Endothelial cell of umbilical vein (primary cell): ENCODE measurements around the gene KIAA1614. TPM values are rescaled to one million over a fixed set of nuclear protein-coding genes. Genes with fewer than 3 reads are reported as not detected.

ENCODE experiments used
- BruUV-seq: library from RNA; stranded (reverse); fragments of 400-500 nt; replicated peaks from 2 replicates; lab custom pipeline; 2021; lab: Mats Ljungman, UMichigan
- CTCF ChIA-PET: fragments of 300-600, 350-600 bp; sonication (Branson Sonifier 250); formaldehyde crosslinking; loops from one replicate; lab custom pipeline; 2021; ENCODE audit warnings: antibody characterized with exemption, inconsistent platforms; lab: Charles Lee
- POLR2A ChIA-PET: fragments of 300-600, 350-600 bp; sonication (Branson Sonifier 250); formaldehyde crosslinking; loops from one replicate; lab custom pipeline; 2021; ENCODE audit warnings: antibody characterized with exemption, inconsistent platforms; lab: Charles Lee
- DNase-seq: peaks from one replicate; pipeline ENCODE4 v3.0.0-alpha.2; 2011; ENCODE audit warnings: low read depth, low spot score
- FAIRE-seq: peaks from 2 replicates; lab custom pipeline; 2011; peaks lifted over from hg19 to GRCh38; lab: Jason Lieb, UNC
- H2AFZ ChIP-seq: 2 replicates; pipeline ENCODE4 v1.6.0; 2012; ENCODE audit warnings: low read depth, low read length, control low read depth, inconsistent platforms
- H3K27ac ChIP-seq: 2 replicates; pipeline ENCODE4 v1.5.1; 2011; ENCODE audit warnings: low read depth, mild to moderate bottlenecking, control low read depth, low read length, moderate library complexity; ENCODE audit not compliant: insufficient read depth
- H3K27me3 ChIP-seq, 2 experiments: 2 replicates each; pipeline versions ENCODE4 v1.6.0 to v1.6.1; 2011; ENCODE audit warnings: low read length in 2 of 2, mixed read lengths in 1 of 2; ENCODE audit not compliant: control insufficient read depth in 2 of 2, insufficient read depth in 2 of 2
- H3K36me3 ChIP-seq, 2 experiments: 2 replicates in 1 of 2; 3 replicates in 1 of 2; pipeline ENCODE4 v1.5.1; 2011; ENCODE audit warnings: low read length in 2 of 2, mild to moderate bottlenecking in 1 of 2, moderate library complexity in 1 of 2; ENCODE audit not compliant: control insufficient read depth in 2 of 2, insufficient read depth in 2 of 2; ENCODE audit errors: extremely low read depth in 1 of 2
- H3K4me1 ChIP-seq: 3 replicates; pipeline ENCODE4 v1.5.1; 2011; ENCODE audit warnings: mild to moderate bottlenecking, low read length; ENCODE audit not compliant: control insufficient read depth, insufficient read depth; ENCODE audit errors: extremely low read depth
- H3K4me2 ChIP-seq: 2 replicates; pipeline ENCODE4 v1.6.1; 2011; ENCODE audit warnings: low read length, control low read depth, mixed read lengths; ENCODE audit not compliant: insufficient read depth
- H3K4me3 ChIP-seq, 3 experiments: fragments of 200-600 bp in 1 of 3; sonication (generic), shearing (Covaris generic) in 1 of 3; replicated peaks in 1 of 3; 2 replicates each; pipeline ENCODE4 v1.5.1; 2011 to 2016; ENCODE audit warnings: control low read depth in 3 of 3, low read length in 3 of 3, mild to moderate bottlenecking in 2 of 3, inconsistent platforms in 1 of 3, low read depth in 1 of 3, moderate library complexity in 1 of 3; ENCODE audit not compliant: insufficient read depth in 1 of 3
- H3K79me2 ChIP-seq: 2 replicates; pipeline ENCODE4 v1.6.0; 2012; ENCODE audit warnings: low read length, inconsistent platforms; ENCODE audit not compliant: control insufficient read depth, insufficient read depth
- H3K9ac ChIP-seq: replicated peaks from 2 replicates; pipeline ENCODE3; 2011; ENCODE audit warnings: low read length, control low read depth; ENCODE audit not compliant: insufficient read depth; ENCODE audit errors: extremely low read depth
- H3K9me1 ChIP-seq: replicated peaks from 3 replicates; pipeline ENCODE4 v1.6.0; 2011; ENCODE audit warnings: mild to moderate bottlenecking, low read length; ENCODE audit not compliant: control insufficient read depth, insufficient read depth; ENCODE audit errors: extremely low read depth
- H3K9me3 ChIP-seq: replicated peaks from 2 replicates; pipeline ENCODE4 v1.5.1; 2012; ENCODE audit warnings: low read length, inconsistent platforms; ENCODE audit not compliant: control insufficient read depth, insufficient read depth
- H4K20me1 ChIP-seq: replicated peaks from 2 replicates; pipeline ENCODE3; 2011; ENCODE audit warnings: mild to moderate bottlenecking, low read length; ENCODE audit not compliant: control insufficient read depth, insufficient read depth; ENCODE audit errors: extremely low read depth
- CTCF ChIP-seq, 2 donors: IDR thresholded peaks; 1 replicate in 1 of 2; 2 replicates in 1 of 2; pipeline ENCODE4 v1.5.1; 2011; ENCODE audit warnings: low read length in 2 of 2, mild to moderate bottlenecking in 2 of 2, moderate library complexity in 2 of 2, control low read depth in 1 of 2, inconsistent platforms in 1 of 2, low read depth in 1 of 2; ENCODE audit not compliant: insufficient read depth in 1 of 2; ENCODE audit errors: extremely low read depth in 1 of 2
- EZH2 ChIP-seq: IDR thresholded peaks from 2 replicates; pipeline ENCODE4 v1.6.1; 2012; ENCODE audit warnings: borderline replicate concordance, low read depth, mild to moderate bottlenecking, moderate library complexity, low read length, inconsistent platforms; ENCODE audit not compliant: severe bottlenecking
- FOS ChIP-seq: IDR thresholded peaks from 2 replicates; pipeline ENCODE4 v1.6.1; 2011; ENCODE audit warnings: mild to moderate bottlenecking, low read length, moderate library complexity, borderline replicate concordance; ENCODE audit not compliant: insufficient read depth
- GATA2 ChIP-seq: IDR thresholded peaks from 2 replicates; pipeline ENCODE4 v1.7.0; 2011; ENCODE audit warnings: low read depth, mild to moderate bottlenecking, moderate library complexity, mixed read lengths, low read length; ENCODE audit not compliant: insufficient read length, insufficient read depth
- JUN ChIP-seq: IDR thresholded peaks from 2 replicates; pipeline ENCODE4 v1.6.1; 2011; ENCODE audit warnings: borderline replicate concordance, low read depth; ENCODE audit not compliant: insufficient read length, insufficient read depth
- MYC ChIP-seq: IDR thresholded peaks from one replicate; pipeline ENCODE4 v1.6.1; 2011; ENCODE audit warnings: mild to moderate bottlenecking, low read depth, low read length
- POLR2A ChIP-seq: IDR thresholded peaks from 2 replicates; pipeline ENCODE4 v1.6.1; 2012; ENCODE audit warnings: low read depth, mild to moderate bottlenecking, control low read depth, low read length
- POLR2AphosphoS5 ChIP-seq: IDR thresholded peaks from 2 replicates; pipeline ENCODE4 v1.6.1; 2012; ENCODE audit warnings: low read depth, mild to moderate bottlenecking, control low read depth, low read length, moderate library complexity; ENCODE audit not compliant: insufficient read depth
- dilution Hi-C: fragments of 300-500 bp; cut with MboI; formaldehyde crosslinking; loops from one replicate; pipeline ENCODE4 v1.15.0; 2019; ENCODE audit warnings: low sequenced_read_pairs; ENCODE audit not compliant: extremely low pct_ligation_motif_present
- intact Hi-C: fragments of 100-400 bp; cut with micrococcal nuclease; formaldehyde crosslinking; loops from one replicate; pipeline ENCODE4 v1.10.0; 2022
- polyA plus RNA-seq, 4 experiments: library from polyadenylated mRNA; depleted of rRNA in 3 of 4; stranded (reverse) in 3 of 4; unstranded in 1 of 4; fragments of >200 nt; gene quantifications; 2 replicates each; pipeline versions ENCODE4 v1.2.1 to v1.2.3, GENCODE V29; 2011 to 2012; ENCODE audit warnings: missing spikeins in 1 of 4
- total RNA-seq: library from RNA; stranded (reverse); gene quantifications from 2 replicates; pipeline ENCODE4 v1.2.3, GENCODE V29; 2021
- TF ChIP-seq, protein P1 (sequence below): IDR thresholded peaks from 2 replicates; pipeline ENCODE4 v1.6.1; 2011; ENCODE audit not compliant: insufficient read depth, insufficient read length

The KIAA1614 gene
- total and polyA plus RNA-seq, 2 donors (not counting 3 experiments of a cell fraction or from before 2014, with no cell fraction given) = 1.0 to 2.0 TPM

DNA sequence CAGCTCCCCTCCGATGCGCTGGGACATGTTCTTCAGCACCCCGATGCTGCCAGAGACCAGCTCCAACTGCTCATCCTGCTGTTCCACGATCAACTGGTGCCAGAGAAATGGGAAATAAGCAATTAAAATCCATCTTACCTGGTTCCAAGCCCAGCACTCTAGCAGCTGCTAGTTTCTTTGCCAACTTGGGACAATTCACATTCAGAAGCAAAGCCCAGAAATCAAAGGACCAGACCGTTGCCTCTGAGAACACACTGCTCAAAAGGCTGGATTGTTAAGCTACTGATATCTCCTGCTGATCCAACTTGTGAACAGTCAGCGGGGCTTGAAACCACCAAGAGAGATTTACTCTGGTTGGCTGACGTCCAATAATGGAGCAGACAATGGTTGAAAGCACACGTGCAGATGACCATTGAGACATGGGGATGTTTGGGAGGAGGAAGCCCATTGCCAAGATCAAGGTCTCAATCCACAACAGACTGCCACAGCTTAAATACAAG lies 75.6 kb downstream of the KIAA1614 start:
- CTCF ChIA-PET = interaction anchor here (1.5 kb wide), 1 partner anchor 106 kb away, joined by 5 read pairs; no protein-coding TSS in a partner anchor

DNA sequence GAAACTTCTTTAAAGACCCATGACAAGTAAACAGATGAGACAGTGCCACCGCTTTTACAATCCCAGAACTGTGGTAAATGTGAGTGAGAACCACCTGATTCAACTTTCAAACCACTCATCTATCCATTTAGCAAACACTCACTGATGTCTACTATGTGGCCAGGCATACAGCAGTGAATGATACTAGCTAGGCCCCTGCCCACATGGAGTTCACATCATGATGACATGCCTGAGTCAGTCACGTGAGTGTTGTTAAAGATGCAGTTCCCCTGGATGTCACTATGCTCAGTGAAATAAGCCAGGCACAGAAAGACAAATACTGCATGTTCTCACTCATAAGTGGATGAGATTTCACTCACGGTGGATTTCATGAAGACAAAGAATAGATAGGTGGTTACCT lies 81.6 kb downstream of the KIAA1614 start:
- no peaks in the 10 kb centered on the region for H3K4me1 ChIP-seq
- DNase-seq (no peak), FAIRE-seq (no peak)
- H3K79me2 ChIP-seq = no peaks in the 10 kb centered on the region
- no peak for TF ChIP-seq GATA2
- TF ChIP-seq, protein P1, sequence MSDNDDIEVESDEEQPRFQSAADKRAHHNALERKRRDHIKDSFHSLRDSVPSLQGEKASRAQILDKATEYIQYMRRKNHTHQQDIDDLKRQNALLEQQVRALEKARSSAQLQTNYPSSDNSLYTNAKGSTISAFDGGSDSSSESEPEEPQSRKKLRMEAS = no peak
- no peak for TF ChIP-seq EZH2
- TF ChIP-seq MYC = no peak
- no peak for TF ChIP-seq JUN
- no peak for TF ChIP-seq CTCF (IDR thresholded peaks at IDR 0.05; ENCODE audit: extremely low read depth in 1 of 2, insufficient read depth in 1 of 2, low read depth in 1 of 2, low read length in 2 of 2)
- no peak for TF ChIP-seq FOS
- no peak for TF ChIP-seq POLR2A
- no peak for TF ChIP-seq POLR2AphosphoS5
- H3K36me3 ChIP-seq = peaks cover 9 to 12% of the 10 kb centered on the region in 2 experiments
- no peak overlapping the region for H3K4me2 ChIP-seq
- dilution Hi-C loops (no loop called here), intact Hi-C loops (no loop called here)
- H3K9me1 ChIP-seq = no peaks in the 10 kb centered on the region
- no peak overlapping the region for H3K27ac ChIP-seq
- no peaks in the 10 kb centered on the region for H3K9me3 ChIP-seq
- H3K27me3 ChIP-seq = no peaks in the 10 kb centered on the region
- no peaks in the 10 kb centered on the region for H4K20me1 ChIP-seq
- no peak overlapping the region for H2AFZ ChIP-seq
- BruUV-seq = no TSS peak
- CTCF ChIA-PET = interaction anchor here (1.0 to 1.5 kb wide), 2 partner anchors 28 to 147 kb away, joined by 3 read pairs; no protein-coding TSS in a partner anchor
- H3K9ac ChIP-seq = no peak overlapping the region
- POLR2A ChIA-PET = no interaction called here
- no peak overlapping the region for H3K4me3 ChIP-seq

More for the DNA sequence above, 75.6 kb downstream of the KIAA1614 start:
- no peak overlapping the region for H3K27ac ChIP-seq
- no peak overlapping the region for H2AFZ ChIP-seq
- H3K9me1 ChIP-seq = no peaks in the 10 kb centered on the region
- no peaks in the 10 kb centered on the region for H4K20me1 ChIP-seq
- H3K4me3 ChIP-seq = no peak overlapping the region
- no peaks in the 10 kb centered on the region for H3K79me2 ChIP-seq
- DNase-seq (peak; percentile 5), FAIRE-seq (peak; percentile 38)
- H3K36me3 ChIP-seq = peaks cover 8 to 28% of the 10 kb centered on the region in 2 experiments
- H3K4me2 ChIP-seq = no peak overlapping the region
- no peaks in the 10 kb centered on the region for H3K9me3 ChIP-seq
- no peak overlapping the region for H3K9ac ChIP-seq
- TF ChIP-seq POLR2A = no peak
- TF ChIP-seq, protein P1 = no peak
- no peak for TF ChIP-seq GATA2
- BruUV-seq = no TSS peak
- POLR2A ChIA-PET = no interaction called here
- intact Hi-C loops = no loop called here
- no peaks in the 10 kb centered on the region for H3K27me3 ChIP-seq
- no peaks in the 10 kb centered on the region for H3K4me1 ChIP-seq
- dilution Hi-C loops = no loop called here
